ENCODE measurements around the gene MEF2A. TPM values are rescaled to one million over a fixed set of nuclear protein-coding genes. Genes with fewer than 3 reads are reported as not detected.

Gene MEF2A
- total and polyA plus RNA-seq, 10 of the 15 experiments (the other 5 are each of a cell fraction or from before 2014, with no cell fraction given), result 7.2 to 46.7 (median 35.9) TPM

GRCh38 chr15:99755692-99756409 lies 190.1 kb downstream of the MEF2A start:
- H2AFZ ChIP-seq (ENCODE audit: control insufficient read depth, low read depth, low read length), result peak overlapping the region; percentile 31
- WGBS (ENCODE audit: insufficient coverage, insufficient replicate concordance, low lambda C conversion rate, missing lambda C conversion rate), result under 1% methylated on average over 7 of the region's 7 CpGs
- no peak overlapping the region for H3K4me3 ChIP-seq
- H3K4me2 ChIP-seq (ENCODE audit: control insufficient read depth, insufficient read depth), result peak overlapping the region; percentile 59; the same call in 1 of the 2 replicates
- H3K27ac ChIP-seq (ENCODE audit: control insufficient read depth, insufficient read depth), result no peak overlapping the region
- peak; percentile 99 for ATAC-seq
- H3K27me3 ChIP-seq (replicated peaks in 1 of 2; ENCODE audit: control insufficient read depth in 2 of 2, insufficient read depth in 2 of 2, low read length in 1 of 2), result no peaks in the 10 kb centered on the region
- no peaks in the 10 kb centered on the region for H4K20me1 ChIP-seq (ENCODE audit: control insufficient read depth, insufficient read depth)
- SMC1A ChIA-PET (ENCODE audit: uncharacterized antibody, unreplicated experiment), result interaction anchor here (0.7 to 3.8 kb wide), 27 partner anchors 11 to 500 kb away, joined by 3 to 37 read pairs (median 4); no protein-coding TSS in a partner anchor
- H3K36me3 ChIP-seq (ENCODE audit: control insufficient read depth in 2 of 2, insufficient read depth in 2 of 2, low read length in 1 of 2), result no peaks in the 10 kb centered on the region
- intact Hi-C loops (cut with micrococcal nuclease; ENCODE audit: unreplicated experiment), result loop anchor here (2.0 to 10.0 kb wide), 3 partner anchors 54 to 651 kb away; partner anchors contain the start of gene SYNM
- BruUV-seq (replicated peaks), result no TSS peak
- RAD21 ChIA-PET (ENCODE audit: unreplicated experiment), result interaction anchor here (0.8 to 6.2 kb wide), 11 partner anchors 10 to 482 kb away, joined by 3 to 61 read pairs (median 7); partner anchors contain the start of gene LYSMD4
- in situ Hi-C loops (cut with MboI), result no loop called here
- H3K9me3 ChIP-seq (replicated peaks; ENCODE audit: control insufficient read depth, insufficient read depth, low read length), result no peaks in the 10 kb centered on the region
- POLR2A ChIA-PET, result no interaction called here
- CTCF ChIA-PET, result interaction anchor here (0.7 to 6.0 kb wide), 38 partner anchors 9 to 682 kb away, joined by 3 to 105 read pairs (median 5); partner anchors contain the start of genes LRRC28 and LYSMD4
- H3K4me1 ChIP-seq (ENCODE audit: control insufficient read depth, insufficient read depth, low read length), result peaks cover 5% of the 10 kb centered on the region
- H3K79me2 ChIP-seq (ENCODE audit: control insufficient read depth, insufficient read depth, low read length), result no peaks in the 10 kb centered on the region
- peak; percentile 43 for DNase-seq (ENCODE audit: low read depth, low spot score)
- no peak overlapping the region for H3K9ac ChIP-seq (ENCODE audit: control insufficient read depth, insufficient read depth, low read length)
- FAIRE-seq, result peak; percentile 97
- TF ChIP-seq EZH2 (IDR thresholded peaks at IDR 0.05; ENCODE audit: borderline replicate concordance, control insufficient read depth, low read depth, low read length) (no peak), KLF5 (IDR thresholded peaks at IDR 0.05; ENCODE audit: partially characterized antibody) (no peak), FOS (IDR thresholded peaks at IDR 0.05; ENCODE audit: borderline replicate concordance, extremely low read depth, insufficient read length) (no peak), PAX5 (IDR thresholded peaks at IDR 0.05; ENCODE audit: borderline replicate concordance, low read depth, low read length) (peak; percentile 99), ZBTB33 (IDR thresholded peaks at IDR 0.05) (no peak)
- TF ChIP-seq, protein P1, sequence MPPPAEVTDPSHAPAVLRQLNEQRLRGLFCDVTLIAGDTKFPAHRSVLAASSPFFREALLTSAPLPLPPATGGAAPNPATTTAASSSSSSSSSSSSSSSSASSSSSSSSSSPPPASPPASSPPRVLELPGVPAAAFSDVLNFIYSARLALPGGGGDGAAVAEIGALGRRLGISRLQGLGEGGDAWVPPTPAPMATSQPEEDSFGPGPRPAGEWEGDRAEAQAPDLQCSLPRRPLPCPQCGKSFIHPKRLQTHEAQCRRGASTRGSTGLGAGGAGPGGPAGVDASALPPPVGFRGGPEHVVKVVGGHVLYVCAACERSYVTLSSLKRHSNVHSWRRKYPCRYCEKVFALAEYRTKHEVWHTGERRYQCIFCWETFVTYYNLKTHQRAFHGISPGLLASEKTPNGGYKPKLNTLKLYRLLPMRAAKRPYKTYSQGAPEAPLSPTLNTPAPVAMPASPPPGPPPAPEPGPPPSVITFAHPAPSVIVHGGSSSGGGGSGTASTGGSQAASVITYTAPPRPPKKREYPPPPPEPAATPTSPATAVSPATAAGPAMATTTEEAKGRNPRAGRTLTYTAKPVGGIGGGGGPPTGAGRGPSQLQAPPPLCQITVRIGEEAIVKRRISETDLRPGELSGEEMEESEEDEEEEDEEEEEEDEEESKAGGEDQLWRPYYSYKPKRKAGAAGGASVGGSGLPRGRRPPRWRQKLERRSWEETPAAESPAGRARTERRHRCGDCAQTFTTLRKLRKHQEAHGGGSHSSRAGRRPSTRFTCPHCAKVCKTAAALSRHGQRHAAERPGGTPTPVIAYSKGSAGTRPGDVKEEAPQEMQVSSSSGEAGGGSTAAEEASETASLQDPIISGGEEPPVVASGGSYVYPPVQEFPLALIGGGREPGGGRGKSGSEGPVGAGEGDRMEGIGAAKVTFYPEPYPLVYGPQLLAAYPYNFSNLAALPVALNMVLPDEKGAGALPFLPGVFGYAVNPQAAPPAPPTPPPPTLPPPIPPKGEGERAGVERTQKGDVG (CRISPR knock-in tag; IDR thresholded peaks at IDR 0.05), result no peak
- TF ChIP-seq, protein P2, sequence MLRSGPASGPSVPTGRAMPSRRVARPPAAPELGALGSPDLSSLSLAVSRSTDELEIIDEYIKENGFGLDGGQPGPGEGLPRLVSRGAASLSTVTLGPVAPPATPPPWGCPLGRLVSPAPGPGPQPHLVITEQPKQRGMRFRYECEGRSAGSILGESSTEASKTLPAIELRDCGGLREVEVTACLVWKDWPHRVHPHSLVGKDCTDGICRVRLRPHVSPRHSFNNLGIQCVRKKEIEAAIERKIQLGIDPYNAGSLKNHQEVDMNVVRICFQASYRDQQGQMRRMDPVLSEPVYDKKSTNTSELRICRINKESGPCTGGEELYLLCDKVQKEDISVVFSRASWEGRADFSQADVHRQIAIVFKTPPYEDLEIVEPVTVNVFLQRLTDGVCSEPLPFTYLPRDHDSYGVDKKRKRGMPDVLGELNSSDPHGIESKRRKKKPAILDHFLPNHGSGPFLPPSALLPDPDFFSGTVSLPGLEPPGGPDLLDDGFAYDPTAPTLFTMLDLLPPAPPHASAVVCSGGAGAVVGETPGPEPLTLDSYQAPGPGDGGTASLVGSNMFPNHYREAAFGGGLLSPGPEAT (IDR thresholded peaks at IDR 0.05; ENCODE audit: low read depth), result no peak
- TF ChIP-seq, protein P3, sequence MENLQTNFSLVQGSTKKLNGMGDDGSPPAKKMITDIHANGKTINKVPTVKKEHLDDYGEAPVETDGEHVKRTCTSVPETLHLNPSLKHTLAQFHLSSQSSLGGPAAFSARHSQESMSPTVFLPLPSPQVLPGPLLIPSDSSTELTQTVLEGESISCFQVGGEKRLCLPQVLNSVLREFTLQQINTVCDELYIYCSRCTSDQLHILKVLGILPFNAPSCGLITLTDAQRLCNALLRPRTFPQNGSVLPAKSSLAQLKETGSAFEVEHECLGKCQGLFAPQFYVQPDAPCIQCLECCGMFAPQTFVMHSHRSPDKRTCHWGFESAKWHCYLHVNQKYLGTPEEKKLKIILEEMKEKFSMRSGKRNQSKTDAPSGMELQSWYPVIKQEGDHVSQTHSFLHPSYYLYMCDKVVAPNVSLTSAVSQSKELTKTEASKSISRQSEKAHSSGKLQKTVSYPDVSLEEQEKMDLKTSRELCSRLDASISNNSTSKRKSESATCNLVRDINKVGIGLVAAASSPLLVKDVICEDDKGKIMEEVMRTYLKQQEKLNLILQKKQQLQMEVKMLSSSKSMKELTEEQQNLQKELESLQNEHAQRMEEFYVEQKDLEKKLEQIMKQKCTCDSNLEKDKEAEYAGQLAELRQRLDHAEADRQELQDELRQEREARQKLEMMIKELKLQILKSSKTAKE (IDR thresholded peaks at IDR 0.05; ENCODE audit: low read depth, poor library complexity, severe bottlenecking), result peak; percentile 20
